GM10266 (cell line): ENCODE data around the gene TFF3.

Source experiments
- DNase-seq: peaks from one replicate; pipeline ENCODE4 v3.0.0; 2012; ENCODE audit errors: extremely low spot score
- TF ChIP-seq, protein P1 (sequence below): IDR thresholded peaks from 2 replicates; pipeline ENCODE4 v1.5.1; 2012; ENCODE audit warnings: mild to moderate bottlenecking, low read depth; ENCODE audit not compliant: control insufficient read depth, insufficient read depth; ENCODE audit errors: missing control alignments

Gene TFF3

DNA sequence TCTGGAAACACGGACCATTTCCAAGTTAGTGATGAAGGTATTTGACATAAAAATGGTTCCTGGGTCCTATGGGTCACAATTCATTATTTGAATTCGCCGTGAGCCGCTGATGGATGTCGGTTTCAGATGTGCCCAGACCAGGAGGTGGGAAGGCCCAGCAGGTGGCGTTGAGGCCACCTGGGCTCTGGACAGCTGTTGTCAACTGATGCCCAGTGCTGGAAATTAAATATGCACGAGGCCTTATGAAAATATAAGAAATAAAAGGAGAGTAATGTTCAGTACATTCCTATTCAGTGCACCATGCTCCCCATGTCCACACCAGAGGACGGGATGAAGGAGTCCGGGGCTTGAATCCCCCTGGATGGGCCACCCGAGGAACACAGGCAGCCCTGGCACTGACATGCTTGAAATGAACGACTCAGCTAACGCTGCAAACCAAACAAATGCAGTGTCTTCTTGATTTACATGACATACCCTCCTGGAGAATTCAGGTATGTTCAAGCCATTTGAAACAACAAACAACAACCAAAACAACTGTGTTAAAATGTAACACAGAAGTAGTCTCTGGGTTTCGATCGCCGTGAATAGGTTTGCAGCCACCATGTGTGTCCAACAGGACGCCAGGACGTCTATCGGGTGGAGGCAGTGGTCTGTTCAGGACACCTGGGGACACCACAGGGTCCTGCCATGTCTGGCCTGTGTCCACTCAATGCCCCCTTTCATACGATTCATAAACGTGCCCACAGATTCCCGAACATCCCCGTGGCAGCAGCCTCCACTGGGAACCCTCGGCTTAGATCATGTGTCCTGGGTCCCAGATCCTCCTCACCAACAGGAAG, 6.1 kb downstream of the TFF3 start:
- DNase-seq, result no peak
- TF ChIP-seq, protein P1, sequence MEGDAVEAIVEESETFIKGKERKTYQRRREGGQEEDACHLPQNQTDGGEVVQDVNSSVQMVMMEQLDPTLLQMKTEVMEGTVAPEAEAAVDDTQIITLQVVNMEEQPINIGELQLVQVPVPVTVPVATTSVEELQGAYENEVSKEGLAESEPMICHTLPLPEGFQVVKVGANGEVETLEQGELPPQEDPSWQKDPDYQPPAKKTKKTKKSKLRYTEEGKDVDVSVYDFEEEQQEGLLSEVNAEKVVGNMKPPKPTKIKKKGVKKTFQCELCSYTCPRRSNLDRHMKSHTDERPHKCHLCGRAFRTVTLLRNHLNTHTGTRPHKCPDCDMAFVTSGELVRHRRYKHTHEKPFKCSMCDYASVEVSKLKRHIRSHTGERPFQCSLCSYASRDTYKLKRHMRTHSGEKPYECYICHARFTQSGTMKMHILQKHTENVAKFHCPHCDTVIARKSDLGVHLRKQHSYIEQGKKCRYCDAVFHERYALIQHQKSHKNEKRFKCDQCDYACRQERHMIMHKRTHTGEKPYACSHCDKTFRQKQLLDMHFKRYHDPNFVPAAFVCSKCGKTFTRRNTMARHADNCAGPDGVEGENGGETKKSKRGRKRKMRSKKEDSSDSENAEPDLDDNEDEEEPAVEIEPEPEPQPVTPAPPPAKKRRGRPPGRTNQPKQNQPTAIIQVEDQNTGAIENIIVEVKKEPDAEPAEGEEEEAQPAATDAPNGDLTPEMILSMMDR, result peak; percentile 9

DNA sequence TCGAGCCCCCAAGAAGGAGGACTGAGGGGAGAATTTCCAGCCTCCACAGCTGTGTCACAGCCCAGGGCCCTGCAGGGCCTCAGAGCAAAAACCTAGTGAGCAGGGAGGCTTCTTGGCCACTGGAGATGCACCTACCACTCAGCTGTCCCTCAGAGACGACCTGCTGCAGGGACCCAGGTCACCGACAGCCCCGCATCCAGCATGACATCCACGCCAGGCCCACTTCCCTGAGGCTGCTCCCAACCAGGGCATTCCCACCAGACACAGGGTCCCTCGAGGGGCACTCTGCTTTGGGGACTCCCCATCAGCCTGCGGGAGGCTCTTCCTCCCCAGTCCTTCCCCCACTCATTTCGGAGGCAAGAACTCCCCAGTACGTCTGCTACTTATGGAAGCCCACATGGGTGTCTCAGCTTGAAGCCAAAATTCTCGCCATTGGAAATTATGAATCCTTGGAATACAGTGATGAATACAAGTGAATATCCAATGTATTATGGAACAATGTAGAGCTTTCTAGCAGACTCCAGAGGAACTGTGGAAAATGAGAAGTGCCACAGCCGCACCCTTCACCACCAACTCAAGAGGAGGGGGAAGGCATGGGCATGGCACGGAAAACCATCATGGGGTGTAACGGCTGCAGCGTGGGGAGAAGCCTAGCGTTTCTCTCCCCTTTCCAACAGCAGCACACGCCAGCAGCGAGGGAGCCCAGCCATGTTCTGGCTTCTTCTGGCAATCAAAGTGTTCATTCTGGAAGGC, 6.9 kb downstream of the TFF3 start:
- TF ChIP-seq, protein P1, result no peak
- DNase-seq, result no peak

DNA sequence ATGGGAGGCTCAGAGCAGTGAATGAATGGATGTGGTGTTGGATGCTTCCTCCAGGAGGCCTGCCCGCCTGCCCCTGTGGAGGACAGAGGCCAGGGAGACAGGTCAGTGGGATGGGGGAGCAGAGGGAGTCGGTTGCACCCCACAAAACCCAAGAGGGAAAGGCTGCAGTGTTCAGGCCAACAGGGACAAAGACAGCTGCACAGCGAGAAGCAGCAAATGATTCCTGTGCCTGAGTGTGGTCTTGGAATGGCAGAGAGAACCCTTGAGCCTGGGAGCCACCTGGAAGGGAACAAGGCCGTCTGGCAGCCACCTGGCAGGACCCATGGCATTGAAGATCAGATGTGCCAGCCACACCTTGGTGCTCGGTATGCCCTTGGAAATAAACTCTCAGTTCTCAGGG, 8.1 kb downstream of the TFF3 start:
- no peak for DNase-seq
- TF ChIP-seq, protein P1, result no peak

DNA sequence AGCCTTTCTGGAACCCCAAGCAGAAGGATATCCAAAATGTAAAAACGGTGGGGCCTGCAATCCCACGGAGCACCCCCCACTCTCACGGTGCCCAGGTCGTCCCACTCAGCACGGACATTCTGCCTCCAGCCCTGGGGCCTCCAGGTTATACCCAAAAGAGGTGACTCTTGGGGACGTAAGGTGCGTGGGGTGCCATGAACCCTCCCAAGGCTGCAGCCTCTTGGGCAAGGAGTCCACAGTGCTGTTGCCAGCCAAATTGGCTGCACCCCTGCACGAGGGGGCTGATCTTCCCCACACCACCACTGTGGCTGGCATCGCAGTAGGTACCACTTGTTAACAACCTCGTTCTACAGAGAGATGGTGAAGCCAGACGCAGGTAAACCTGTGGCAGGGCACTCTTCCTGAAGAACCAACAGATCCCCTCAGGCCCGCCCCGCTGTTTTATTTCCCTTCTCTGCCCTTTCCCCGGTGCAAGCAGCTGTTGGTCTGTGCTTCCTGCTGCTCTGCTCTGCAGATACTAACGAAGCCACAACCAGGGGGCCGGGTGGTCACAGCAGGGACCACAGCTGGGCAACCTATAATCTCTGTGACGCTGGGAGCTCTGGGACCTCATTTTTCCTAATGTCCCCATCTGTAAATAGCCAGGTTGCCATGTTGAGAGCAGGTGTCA, 8.7 kb downstream of the TFF3 start:
- TF ChIP-seq, protein P1, result no peak
- DNase-seq, result no peak

DNA sequence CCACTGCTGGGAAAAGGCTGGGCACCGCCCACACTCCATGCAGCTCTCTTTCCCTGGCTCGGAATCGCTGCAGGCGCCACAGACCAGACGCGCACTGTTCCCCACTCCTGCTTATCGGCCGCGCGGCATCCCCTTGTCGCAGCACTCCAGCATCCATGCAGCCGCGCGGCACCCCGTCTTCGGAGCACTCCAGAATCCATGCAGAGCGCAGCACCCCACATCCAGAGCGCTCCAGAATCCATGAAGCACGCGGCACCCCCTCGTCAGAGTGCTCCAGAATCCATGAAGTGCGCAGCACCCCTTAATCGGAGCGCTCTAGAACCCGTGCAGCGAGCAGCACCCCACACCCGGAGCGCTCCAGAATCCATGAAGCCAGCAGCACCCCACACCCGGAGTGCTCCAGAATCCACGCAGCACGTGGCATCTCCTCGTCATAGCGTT, 9.5 kb downstream of the TFF3 start:
- no peak for DNase-seq
- TF ChIP-seq, protein P1, result no peak

DNA sequence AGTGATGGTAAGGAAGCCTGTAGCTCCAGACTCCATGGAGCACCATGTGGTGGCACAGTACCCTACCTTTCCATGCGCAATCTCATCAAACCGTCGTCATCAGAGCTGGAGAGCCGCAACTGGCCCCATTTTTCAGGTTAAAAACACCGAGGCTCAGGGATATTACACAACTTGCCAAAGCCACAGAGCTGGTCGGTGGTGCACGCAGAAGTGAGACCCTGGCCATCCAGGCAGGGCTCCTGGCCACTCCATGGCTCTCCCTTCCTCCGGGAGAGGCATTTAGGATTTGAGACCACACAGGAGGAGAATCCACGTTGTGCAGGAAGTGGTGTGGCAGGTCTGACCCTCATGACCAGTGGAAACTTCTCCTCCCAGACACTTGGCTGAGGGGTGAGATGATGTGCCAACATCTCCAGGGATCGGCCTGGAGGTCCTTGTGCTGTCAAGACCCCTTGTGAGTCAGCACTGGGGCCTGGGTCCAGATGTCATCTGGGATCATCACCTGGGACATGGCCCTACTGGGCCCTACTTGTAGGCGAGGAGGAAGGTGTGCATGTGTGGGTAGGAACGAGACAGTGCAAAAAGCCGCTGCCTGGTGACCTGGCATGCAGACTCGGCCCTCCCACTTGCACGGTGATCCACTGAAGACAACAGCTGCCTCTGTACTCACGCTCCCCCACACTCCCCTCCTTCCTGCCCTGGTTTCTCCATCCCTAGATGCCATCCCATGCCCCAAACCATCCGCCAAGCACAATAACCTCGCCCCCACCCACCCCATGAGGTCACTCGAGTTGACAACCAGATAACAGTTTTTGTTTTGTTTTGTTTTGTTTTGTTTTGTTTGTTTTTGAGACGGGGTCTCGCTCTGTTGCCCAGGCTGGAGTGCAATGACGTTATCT, 10.4 kb downstream of the TFF3 start:
- DNase-seq, result no peak
- TF ChIP-seq, protein P1, result no peak
